Stimulated activated naive CD8-positive, alpha-beta T cell treated with anti-CD3 and anti-CD28 coated beads, Interleukin-15, Interleukin-2, amounts not matched to agents 100 ng/mL and 50 ng/mL, for 24 hours (primary cell): ENCODE measurements around the gene IGLL1.
A peak's percentile ranks its signal among the peaks of the same experiment; 100 is the strongest.
"Not testable (repeated sequence)": the region's sequence is repeated elsewhere in the genome, so short reads cannot be mapped to it uniquely, and the experiment has no call there.

ENCODE experiments used
- H3K27ac Mint-ChIP-seq: one replicate; pipeline ENCODE4 v1.8.0; 2021; ENCODE audit warnings: mild to moderate bottlenecking, mixed read lengths
- H3K27me3 Mint-ChIP-seq: one replicate; pipeline ENCODE4 v1.8.0; 2021; ENCODE audit warnings: mixed read lengths
- H3K36me3 Mint-ChIP-seq: one replicate; pipeline ENCODE4 v1.8.0; 2021; ENCODE audit warnings: low read depth, mixed read lengths
- H3K4me1 Mint-ChIP-seq: one replicate; pipeline ENCODE4 v1.8.0; 2021; ENCODE audit warnings: low read depth, mixed read lengths
- H3K4me3 Mint-ChIP-seq: one replicate; pipeline ENCODE4 v1.8.0; 2021; ENCODE audit warnings: mild to moderate bottlenecking, mixed read lengths
- H3K9me3 Mint-ChIP-seq: one replicate; pipeline ENCODE4 v1.8.0; 2021; ENCODE audit warnings: mixed read lengths

IGLL1 gene

GRCh38 chr22:23574371-23574811, 5.7 kb downstream of the IGLL1 start:
- Mint-ChIP-seq H3K9me3 (no peaks in the 10 kb centered on the region), H3K4me3 (no peak overlapping the region), H3K27ac (no peak overlapping the region), H3K36me3 (no peaks in the 10 kb centered on the region), H3K4me1 (peaks cover 5% of the 10 kb centered on the region), H3K27me3 (peaks cover 11% of the 10 kb centered on the region)

- H3K36me3 Mint-ChIP-seq, H3K27ac Mint-ChIP-seq, H3K9me3 Mint-ChIP-seq, H3K4me1 Mint-ChIP-seq, H3K4me3 Mint-ChIP-seq: not testable (repeated sequence)
- H3K27me3 Mint-ChIP-seq = peaks cover 11% of the 10 kb centered on the region
Observed at GRCh38 chr22:23573701-23574235, 6.3 kb downstream of the IGLL1 start.

GRCh38 chr22:23573106-23573505, 7.0 kb downstream of the IGLL1 start:
- not testable (repeated sequence) for H3K9me3 Mint-ChIP-seq, H3K36me3 Mint-ChIP-seq
- peaks cover 11% of the 10 kb centered on the region for H3K27me3 Mint-ChIP-seq

GRCh38 chr22:23571486-23571885, 8.6 kb downstream of the IGLL1 start:
- H3K27ac Mint-ChIP-seq = no peak overlapping the region
- H3K27me3 Mint-ChIP-seq = peaks cover 15% of the 10 kb centered on the region
- peaks cover 3% of the 10 kb centered on the region for H3K4me1 Mint-ChIP-seq
- H3K4me3 Mint-ChIP-seq = no peak overlapping the region
- H3K9me3 Mint-ChIP-seq = no peaks in the 10 kb centered on the region
- H3K36me3 Mint-ChIP-seq = no peaks in the 10 kb centered on the region

More at GRCh38 chr22:23573106-23573505, 7.0 kb downstream of the IGLL1 start:
- not testable (repeated sequence) for H3K4me3 Mint-ChIP-seq, H3K4me1 Mint-ChIP-seq, H3K27ac Mint-ChIP-seq

GRCh38 chr22:23570681-23571080, 9.4 kb downstream of the IGLL1 start:
- no peaks in the 10 kb centered on the region for H3K36me3 Mint-ChIP-seq
- no peaks in the 10 kb centered on the region for H3K9me3 Mint-ChIP-seq
- H3K27me3 Mint-ChIP-seq = peaks cover 11% of the 10 kb centered on the region
- H3K4me3 Mint-ChIP-seq = no peak overlapping the region
- peaks cover 3% of the 10 kb centered on the region for H3K4me1 Mint-ChIP-seq
- H3K27ac Mint-ChIP-seq = no peak overlapping the region

GRCh38 chr22:23569716-23570115, 10.4 kb downstream of the IGLL1 start:
- peaks cover 16% of the 10 kb centered on the region for H3K27me3 Mint-ChIP-seq
- H3K27ac Mint-ChIP-seq = no peak overlapping the region
- no peak overlapping the region for H3K4me3 Mint-ChIP-seq
- no peaks in the 10 kb centered on the region for H3K36me3 Mint-ChIP-seq
- H3K9me3 Mint-ChIP-seq = no peaks in the 10 kb centered on the region
- peaks cover 7% of the 10 kb centered on the region for H3K4me1 Mint-ChIP-seq

- Mint-ChIP-seq H3K9me3 (no peaks in the 10 kb centered on the region), H3K4me3 (no peak overlapping the region), H3K4me1 (peaks cover 7% of the 10 kb centered on the region), H3K27me3 (peaks cover 19% of the 10 kb centered on the region), H3K27ac (no peak overlapping the region), H3K36me3 (no peaks in the 10 kb centered on the region)
Observed at GRCh38 chr22:23569291-23569690, 10.8 kb downstream of the IGLL1 start.

- H3K27ac Mint-ChIP-seq = no peak overlapping the region
- H3K27me3 Mint-ChIP-seq = peaks cover 19% of the 10 kb centered on the region
- no peaks in the 10 kb centered on the region for H3K9me3 Mint-ChIP-seq
- peaks cover 7% of the 10 kb centered on the region for H3K4me1 Mint-ChIP-seq
- peak overlapping the region; percentile 53 for H3K4me3 Mint-ChIP-seq
- H3K36me3 Mint-ChIP-seq = no peaks in the 10 kb centered on the region
Observed at GRCh38 chr22:23566705-23567475, 13.2 kb downstream of the IGLL1 start.

GRCh38 chr22:23565915-23566704, 14.0 kb downstream of the IGLL1 start:
- Mint-ChIP-seq H3K9me3 (no peaks in the 10 kb centered on the region), H3K4me3 (peak overlapping the region; percentile 68), H3K27ac (no peak overlapping the region), H3K4me1 (peaks cover 7% of the 10 kb centered on the region), H3K27me3 (peaks cover 19% of the 10 kb centered on the region), H3K36me3 (no peaks in the 10 kb centered on the region)

GRCh38 chr22:23565305-23565914, 14.7 kb downstream of the IGLL1 start:
- peak overlapping the region; percentile 68 for H3K4me3 Mint-ChIP-seq
- no peak overlapping the region for H3K27ac Mint-ChIP-seq
- H3K36me3 Mint-ChIP-seq = no peaks in the 10 kb centered on the region
- peaks cover 19% of the 10 kb centered on the region for H3K27me3 Mint-ChIP-seq
- H3K4me1 Mint-ChIP-seq = peaks cover 7% of the 10 kb centered on the region
- no peaks in the 10 kb centered on the region for H3K9me3 Mint-ChIP-seq

GRCh38 chr22:23564276-23564675, 15.8 kb downstream of the IGLL1 start:
- peaks cover 7% of the 10 kb centered on the region for H3K4me1 Mint-ChIP-seq

GRCh38 chr22:23563111-23563510, 17.0 kb downstream of the IGLL1 start:
- H3K36me3 Mint-ChIP-seq = no peaks in the 10 kb centered on the region
- H3K27ac Mint-ChIP-seq = no peak overlapping the region
- H3K4me3 Mint-ChIP-seq = no peak overlapping the region
- H3K27me3 Mint-ChIP-seq = peaks cover 23% of the 10 kb centered on the region
- no peaks in the 10 kb centered on the region for H3K9me3 Mint-ChIP-seq
- H3K4me1 Mint-ChIP-seq = peaks cover 7% of the 10 kb centered on the region

More at GRCh38 chr22:23564276-23564675, 15.8 kb downstream of the IGLL1 start:
- H3K4me3 Mint-ChIP-seq = no peak overlapping the region
- no peak overlapping the region for H3K27ac Mint-ChIP-seq
- H3K27me3 Mint-ChIP-seq = peaks cover 19% of the 10 kb centered on the region
- no peaks in the 10 kb centered on the region for H3K36me3 Mint-ChIP-seq
- H3K9me3 Mint-ChIP-seq = no peaks in the 10 kb centered on the region

GRCh38 chr22:23562186-23562585, 17.9 kb downstream of the IGLL1 start:
- Mint-ChIP-seq H3K4me3 (no peak overlapping the region), H3K9me3 (no peaks in the 10 kb centered on the region), H3K4me1 (peaks cover 7% of the 10 kb centered on the region), H3K27me3 (peaks cover 20% of the 10 kb centered on the region), H3K27ac (no peak overlapping the region), H3K36me3 (no peaks in the 10 kb centered on the region)

- peaks cover 16% of the 10 kb centered on the region for H3K27me3 Mint-ChIP-seq
- H3K9me3 Mint-ChIP-seq, H3K36me3 Mint-ChIP-seq, H3K4me1 Mint-ChIP-seq, H3K4me3 Mint-ChIP-seq, H3K27ac Mint-ChIP-seq: not testable (repeated sequence)
Observed at GRCh38 chr22:23561025-23561510, 19.0 kb downstream of the IGLL1 start.

GRCh38 chr22:23560215-23560614, 19.9 kb downstream of the IGLL1 start:
- peaks cover 10% of the 10 kb centered on the region for H3K27me3 Mint-ChIP-seq
- not testable (repeated sequence) for H3K4me3 Mint-ChIP-seq, H3K4me1 Mint-ChIP-seq, H3K27ac Mint-ChIP-seq, H3K9me3 Mint-ChIP-seq, H3K36me3 Mint-ChIP-seq
